G401.6 (cell line): Measurements from ENCODE around the gene ALDH1L2.
"Not testable (repeated sequence)": the region's sequence is repeated elsewhere in the genome, so short reads cannot be mapped to it uniquely, and the experiment has no call there.

ENCODE experiments used
- FAIRE-seq: peaks from 2 replicates; lab custom pipeline; 2012; peaks lifted over from hg19 to GRCh38; lab: Jason Lieb, UNC

Gene ALDH1L2

DNA sequence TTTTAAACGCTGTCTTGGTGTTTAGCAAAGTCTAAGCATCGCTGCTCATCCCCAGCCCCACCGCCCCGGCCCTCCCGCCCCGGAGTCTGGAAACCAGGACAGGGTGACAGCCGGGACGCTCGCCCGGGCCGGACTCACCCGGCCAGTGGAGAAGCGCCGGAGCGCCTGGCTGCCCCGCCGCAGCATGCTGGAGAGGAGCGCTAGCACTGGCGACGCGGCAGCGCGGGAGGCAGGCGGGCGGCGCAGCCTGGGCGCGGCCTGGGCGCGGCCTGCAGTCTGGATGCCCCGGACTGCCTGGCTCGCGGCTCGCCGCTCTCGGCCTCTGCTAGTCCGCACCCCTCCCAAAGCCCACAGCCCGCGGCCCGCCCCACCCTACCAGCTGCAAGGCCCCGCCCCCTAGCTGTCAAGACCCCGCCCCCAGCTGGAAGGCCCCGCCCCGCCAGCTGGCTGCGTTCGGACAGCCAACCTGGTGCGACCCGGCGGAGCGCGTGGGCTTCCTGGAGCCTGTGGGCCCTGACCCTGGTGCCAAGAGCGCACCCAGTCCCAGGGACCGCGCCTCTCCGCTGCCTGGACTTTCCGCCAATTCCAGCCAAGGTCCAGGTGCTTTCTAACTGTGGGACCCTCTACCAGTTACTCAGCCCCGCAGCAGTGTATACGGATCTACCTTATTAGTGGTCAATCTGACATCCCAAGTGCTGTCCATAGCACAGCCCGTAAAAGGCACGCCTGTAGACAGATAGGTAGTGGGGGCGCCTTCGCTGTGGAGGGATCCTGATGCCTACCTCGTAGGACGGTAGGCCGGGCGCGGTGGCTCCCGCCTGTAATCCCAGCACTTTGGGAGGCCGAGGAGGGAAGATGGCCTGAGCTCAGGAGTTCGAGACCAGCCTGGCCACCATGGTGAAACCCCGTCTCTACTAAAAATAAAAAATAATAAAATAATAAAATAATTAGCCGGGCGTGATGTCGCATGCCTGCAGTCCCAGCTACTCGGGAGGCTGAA is at the start of gene ALDH1L2:
Gene ALDH1L2 (minus strand): TSS at position 208 of the 1,000 bp plus-strand sequence. CDS start 22 bp downstream, at position 186.
- no peak for FAIRE-seq

DNA sequence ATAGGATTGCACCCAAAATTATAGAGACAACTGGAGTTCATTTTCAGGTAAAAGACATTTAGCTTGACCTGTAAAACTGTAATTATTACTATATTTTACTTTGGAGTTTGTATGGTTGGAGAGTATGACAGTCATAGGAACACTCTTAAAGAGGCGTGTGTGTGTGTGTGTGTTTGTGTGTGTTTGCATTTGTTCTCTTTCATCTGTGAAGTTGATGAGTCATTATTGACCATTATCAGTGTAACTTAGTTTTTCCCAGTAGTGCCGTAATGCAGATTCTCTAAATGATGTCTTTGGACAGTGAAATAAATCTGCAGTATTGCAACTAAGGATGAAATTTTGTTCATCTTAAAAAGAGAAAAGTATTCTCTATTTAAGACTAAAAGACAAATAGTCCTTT is 36.3 kb upstream of the ALDH1L2 start:
- FAIRE-seq: no peak

DNA sequence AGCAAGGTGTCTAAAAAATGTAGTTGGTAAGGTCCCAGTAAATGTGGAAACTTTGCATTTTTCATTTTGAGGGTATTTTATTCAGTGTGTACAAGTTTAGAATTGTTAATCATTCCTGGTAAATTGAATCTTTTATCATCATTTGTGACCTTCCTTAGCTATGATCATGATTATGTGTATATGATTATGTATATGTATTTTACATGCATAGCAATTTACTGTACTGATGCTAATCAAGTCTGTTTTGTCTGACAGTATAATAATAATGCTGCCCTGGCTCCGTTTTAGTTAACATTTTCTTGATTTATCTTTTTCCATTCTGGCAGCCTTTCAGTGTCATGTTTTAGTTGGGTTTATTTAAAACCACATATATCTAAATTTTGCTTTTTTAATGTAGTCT is 32.7 kb upstream of the ALDH1L2 start:
- no peak for FAIRE-seq

DNA sequence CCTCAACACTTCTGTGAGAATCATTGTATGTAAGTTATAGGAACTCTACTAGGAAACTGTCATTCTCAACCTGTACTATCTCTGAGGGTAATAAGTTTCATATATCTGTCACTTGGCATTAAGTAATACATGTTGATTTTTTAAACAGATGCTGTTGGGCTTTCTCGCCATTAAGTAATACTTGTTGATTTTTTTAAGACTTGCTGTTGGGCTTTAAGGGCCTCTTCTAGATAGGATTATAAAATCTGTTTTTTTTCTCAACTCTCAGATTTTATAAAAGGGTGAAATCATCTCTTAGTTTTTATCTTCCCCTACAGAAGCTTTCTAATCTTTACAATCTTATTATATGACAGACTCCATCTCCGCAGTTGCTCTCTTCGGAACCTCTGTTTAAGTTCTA is 28.8 kb upstream of the ALDH1L2 start:
- no peak for FAIRE-seq

DNA sequence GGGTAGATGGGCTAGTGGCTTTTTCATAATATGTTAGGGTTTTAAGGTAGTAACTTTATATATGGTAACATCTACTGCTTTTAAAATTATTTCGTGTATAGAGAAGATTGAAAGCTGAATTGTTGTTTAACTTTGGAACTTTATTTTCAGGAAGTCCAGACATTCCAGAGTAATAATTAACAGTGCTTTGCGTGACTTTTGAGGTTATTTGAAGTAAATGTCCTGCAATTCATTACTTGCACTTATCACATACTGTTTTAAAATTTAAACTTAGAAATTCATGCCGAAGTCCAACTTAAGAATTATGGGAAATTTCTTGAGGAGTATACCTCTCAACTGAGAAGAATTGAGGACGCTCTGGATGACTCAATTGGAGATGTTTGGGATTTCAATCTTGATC is 26.6 kb upstream of the ALDH1L2 start:
- FAIRE-seq: no peak

DNA sequence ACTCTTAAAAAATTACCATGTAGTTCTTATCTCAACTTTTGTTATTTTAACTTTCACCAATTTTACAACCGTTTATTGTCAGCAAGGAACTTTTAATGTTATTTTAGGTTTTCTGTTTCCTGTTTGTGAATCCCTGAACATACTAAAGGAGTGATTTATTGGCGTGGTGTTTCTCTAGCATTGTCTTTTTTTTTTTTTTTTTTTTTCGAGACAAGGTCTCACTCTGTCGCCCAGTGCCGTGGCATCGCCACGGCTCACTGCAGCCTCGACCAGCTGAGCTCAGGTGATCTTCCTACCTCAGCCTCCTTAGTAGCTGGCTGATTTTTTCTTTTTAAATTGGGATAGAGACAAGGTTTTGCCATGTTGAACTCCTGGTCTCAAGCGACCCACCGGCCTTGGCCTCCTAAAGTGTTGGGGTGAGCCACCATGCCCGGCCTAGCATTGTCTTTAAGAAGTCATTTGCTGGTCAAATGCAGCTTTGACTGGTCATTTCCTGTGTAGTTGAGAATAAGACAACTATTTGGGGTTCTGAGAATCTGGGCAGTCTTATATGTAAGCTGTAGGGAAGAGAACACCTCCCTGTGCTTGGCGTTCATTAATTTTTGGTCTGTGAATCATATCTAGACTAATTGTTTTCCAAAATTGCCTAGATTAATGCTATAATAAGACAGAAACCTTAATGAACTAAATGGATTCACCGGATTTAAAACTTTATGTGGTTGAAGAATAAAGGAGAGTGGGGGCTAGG is 25.4 kb upstream of the ALDH1L2 start:
- peak; percentile 31 for FAIRE-seq

DNA sequence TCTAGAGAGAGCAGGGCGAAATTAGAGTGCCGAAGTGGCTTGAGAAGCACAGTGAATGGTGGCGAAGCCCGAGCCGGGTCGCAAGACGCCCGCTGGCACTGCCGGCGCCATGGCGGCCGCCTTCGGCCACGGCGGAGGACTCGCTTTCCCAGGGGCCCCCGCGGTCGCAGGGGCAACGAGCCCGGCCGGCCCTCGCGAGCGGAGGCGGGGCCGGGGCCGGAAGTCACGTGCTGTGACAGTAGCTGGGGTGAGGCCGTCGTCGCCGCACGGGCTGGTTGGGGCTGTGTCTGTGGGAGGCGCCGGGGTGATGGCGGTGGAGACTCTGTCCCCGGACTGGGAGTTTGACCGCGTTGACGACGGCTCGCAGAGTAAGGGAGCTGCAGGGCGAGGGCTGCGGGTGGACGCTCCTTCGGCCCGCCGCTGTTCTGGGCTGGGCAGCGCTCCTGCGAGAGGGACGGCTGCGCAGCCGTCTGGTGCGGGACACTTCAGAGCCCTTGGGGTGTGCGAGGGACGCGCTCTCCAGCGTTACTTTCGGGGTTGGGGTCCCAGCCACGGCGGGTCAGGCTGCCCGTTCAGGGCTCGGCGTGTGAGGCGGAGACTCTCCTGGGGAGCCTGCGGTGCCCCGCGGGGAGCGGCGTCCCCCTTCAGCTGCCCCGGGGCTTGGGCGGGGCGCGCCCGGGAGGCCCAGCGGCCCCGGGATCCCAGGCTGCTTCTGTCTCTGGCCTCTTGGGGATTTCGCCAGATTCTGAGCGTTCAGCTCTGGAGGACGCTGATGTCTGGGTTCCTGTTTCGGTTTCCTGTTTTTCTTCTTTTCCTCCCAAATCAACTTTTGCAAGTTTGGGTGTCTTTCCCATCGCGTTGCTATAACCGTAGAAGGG is 23.5 kb upstream of the ALDH1L2 start, which contains the start of gene WASHC4:
Gene WASHC4 (plus strand): TSS at position 238 of the 878 bp plus-strand sequence. CDS start 70 bp downstream, at position 308.
- no peak for FAIRE-seq

DNA sequence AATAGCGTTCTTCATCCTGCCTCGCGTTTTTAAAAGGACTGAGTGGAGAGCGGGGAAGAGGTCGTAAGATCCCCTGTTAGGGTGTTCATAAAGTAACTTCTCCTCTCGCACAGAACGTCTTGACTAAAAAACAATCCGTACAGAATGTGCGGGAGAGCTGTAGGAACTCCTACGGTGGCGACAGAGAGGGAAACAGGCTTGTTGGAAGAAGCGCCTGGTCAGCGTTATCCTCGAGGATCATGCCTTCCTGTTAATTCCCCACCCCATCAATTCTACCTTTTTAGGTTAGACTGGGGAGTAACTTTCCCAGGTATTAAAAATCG is 22.9 kb upstream of the ALDH1L2 start:
- no peak for FAIRE-seq

DNA sequence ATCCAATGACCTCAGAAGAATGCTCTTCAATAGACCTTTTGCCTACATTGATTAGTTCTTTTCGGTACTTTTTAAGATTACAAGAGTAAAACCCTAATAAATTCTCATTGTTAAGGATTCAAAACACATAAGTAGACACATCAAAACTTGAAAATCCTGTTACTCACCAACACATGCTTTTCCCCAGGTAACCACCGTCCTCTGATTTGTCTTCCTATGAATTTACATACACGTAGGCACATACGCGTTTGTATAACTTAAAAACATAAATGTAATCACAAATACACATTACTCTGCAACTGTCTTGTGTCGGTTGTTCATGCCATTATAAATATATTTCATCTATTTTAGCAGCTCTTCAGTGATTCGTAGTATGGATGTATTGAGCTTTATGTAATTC is 22.4 kb upstream of the ALDH1L2 start:
- no peak for FAIRE-seq

DNA sequence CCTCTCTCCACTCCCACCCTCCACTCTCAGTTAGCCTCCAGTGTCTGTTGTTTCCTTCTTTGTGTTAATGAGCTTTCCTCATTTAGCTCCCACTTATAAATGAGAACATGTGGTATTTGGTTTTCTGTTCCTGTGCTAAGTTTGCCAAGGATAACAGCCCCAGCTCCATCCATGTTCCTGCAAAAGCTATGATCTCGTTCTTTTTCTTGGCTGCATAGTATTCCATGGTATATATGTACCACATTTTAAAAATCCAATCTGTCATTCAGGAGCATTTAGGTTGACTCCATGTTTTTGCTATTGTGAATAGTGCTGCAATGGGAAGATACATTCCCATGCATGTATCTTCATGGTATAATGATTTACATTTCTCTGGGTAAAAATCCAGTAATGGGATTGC is 20.5 kb upstream of the ALDH1L2 start:
- no peak for FAIRE-seq

DNA sequence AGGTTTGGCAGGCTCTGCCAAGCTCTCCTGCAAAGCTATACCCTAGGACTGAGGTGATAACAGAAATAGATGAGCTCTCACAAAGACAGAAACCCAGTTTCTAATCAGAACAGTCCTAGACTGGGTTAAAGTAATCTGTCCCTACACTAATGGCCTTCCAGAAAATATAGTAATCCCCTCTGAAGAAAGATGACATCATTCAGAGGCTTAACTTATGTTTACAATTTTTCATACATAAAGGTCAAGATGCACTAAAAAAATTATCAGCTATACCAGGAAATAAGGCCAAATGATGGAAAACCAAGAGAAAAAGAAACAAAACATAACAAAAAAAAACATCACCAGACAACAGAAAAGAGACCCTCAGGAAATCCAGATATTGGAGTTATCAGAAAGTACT is 18.4 kb upstream of the ALDH1L2 start:
- FAIRE-seq: no peak

DNA sequence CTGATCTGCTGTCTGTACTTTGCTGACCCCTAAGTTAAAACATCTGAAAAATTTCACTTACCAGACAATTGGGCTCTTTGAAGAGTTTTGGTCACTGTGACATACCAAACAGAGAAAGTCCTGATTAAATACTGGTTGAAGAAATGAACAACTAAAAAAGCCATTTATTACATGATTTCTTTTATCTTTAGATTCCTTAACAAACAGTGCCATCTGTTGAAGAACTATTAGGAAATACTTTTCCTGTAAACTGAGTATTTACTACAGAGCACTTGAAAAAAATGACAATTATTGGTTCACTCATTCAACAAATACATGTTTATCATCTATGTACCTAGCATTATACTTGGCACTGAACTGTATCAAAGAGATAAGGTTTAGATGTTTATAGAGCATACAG is 16.7 kb upstream of the ALDH1L2 start:
- FAIRE-seq: peak; percentile 93

DNA sequence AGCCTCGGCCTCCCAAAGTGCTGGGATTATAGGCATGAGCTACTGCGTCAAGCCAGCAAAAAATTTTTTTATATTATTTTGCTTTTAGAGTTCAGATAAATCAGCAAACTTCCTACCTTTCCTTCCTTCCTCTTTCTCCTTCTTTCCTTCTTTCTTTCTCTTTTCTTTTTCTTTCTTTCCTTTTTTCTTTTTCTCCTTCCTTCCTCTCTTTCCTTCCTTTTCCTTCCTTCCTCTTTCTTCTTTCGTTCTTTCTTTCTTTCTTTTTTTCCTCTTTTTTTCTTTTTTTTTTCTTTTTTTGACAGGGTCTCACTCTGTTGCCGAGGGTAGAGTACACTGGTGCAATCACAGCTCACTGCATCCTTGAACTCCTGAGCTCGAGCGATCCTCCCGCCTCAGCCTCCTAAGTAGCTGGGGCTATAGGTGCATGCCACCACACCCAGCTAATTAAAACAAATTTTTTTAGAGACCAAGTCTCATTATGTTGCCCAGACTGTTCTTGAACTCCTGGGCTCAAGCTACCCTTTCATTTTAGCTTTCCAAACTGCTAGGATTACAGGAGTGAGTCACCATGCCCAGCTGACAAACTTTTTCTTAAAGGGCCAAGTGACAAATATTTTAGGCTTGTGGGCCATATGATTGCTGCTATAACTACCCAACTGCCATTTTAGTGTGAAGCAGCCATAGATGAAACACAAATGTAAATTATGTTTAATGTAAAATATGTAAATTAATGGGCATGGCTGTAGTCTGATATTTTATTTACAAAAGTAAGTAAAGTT is 16.1 kb upstream of the ALDH1L2 start:
- FAIRE-seq: no peak

DNA sequence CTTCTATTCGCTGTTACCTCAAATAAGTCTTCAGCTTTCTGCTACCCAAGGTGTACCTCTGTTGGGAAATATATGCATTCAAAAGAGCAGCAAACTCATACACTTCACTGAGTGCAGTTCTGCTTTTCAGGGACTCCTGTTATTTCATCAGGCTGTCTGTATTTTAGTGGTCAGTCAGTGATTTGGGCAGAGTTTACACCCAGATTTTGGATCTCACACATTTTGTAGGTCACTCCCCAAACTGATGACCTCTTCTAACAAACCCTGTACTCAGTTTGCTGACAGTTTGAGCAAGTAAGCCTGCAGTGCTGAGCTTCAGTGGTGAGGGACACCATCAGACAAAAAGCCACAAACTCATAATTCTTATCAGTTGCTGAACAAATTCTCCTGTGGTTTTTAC is 15.1 kb upstream of the ALDH1L2 start:
- no peak for FAIRE-seq

DNA sequence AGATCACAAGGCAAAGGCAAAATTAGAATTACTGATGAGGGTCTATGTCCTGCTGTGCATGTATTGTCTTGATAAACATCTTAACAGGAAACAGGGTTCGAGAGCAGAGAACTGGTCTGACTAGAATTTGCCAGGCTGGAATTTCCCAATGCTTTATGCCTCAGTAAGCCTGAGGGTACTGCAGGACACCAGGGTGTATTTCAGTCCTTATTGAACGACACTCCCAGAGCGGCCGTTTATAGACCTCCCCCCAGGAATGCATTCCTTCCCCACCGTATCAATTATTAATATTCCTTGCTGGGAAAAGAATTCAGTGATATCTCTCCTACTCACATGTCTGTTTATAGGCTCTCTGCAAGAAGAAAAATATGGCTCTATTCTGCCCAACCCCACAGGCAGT is 11.1 kb upstream of the ALDH1L2 start:
- FAIRE-seq: not testable (repeated sequence)

DNA sequence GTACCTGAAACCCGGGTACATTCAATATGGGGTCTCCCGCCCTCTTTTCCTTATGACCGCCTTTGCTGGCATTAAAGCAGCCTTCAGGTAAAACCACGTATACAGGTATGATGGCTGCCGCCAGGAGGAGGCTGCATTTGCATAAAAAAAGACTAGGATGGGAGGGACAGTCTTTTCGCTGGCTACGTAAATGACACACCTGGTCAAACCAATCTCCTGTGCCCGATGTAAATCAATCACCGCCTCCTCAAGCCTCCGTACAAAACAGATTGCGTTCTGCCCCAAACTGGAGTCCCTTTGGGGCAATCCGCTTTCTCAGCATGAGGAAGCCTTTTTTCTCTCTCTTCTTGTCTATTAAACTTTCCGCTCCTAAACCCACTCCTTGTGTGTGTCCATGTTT is 8.1 kb upstream of the ALDH1L2 start:
- FAIRE-seq: no peak

DNA sequence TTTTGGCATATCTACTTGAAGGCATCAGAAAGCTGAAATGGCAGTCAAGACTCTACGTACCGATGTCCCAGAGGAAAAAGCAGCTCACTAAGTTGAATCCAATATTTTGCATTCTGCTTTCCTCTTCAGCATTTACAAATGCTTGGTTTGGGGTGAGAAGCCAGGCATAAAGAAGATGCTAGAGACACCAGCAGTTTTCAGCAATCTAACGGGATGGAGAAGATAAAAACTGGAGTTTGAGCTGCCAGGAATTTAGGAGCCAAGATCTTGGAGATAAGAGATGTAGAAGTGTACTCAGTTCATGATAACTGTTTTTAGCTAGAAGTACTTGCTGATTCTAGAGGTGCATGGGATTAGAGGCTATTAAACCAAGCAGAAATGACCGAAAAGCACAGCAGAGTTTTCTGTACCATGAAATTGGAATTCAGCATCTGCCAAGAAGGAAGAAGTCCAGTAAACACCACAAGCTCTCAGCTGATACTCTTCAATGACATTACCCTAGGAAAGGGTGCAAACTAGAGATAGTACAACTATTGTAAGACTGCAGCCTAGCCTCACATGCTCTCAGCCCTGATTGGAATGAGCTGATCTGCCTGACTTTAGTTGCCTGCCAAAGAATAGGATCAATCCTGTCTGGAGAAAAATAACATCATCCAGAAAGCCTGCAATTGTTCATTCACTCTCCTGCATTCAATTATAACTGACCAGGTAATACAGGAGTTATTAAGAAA is 7.4 kb upstream of the ALDH1L2 start:
- no peak for FAIRE-seq

DNA sequence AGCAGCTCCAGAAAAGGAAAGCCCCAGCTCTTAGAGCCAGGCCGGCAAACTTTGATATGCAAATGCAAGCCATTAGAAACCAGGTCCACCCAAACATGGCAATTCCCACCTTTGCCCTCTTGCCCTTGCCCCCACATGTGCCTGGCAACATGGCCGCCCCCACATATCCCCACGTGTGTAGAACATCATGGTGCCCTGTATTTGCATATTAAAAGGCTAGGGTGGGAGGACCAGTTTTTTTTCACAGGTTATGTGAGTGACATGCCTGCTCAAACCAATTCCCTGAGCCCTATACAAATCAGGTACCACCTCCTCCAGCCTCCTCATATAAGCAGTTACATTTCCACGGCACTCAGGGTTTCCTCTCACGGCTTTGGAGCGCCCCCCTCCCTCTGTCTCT is 6.1 kb upstream of the ALDH1L2 start:
- FAIRE-seq: no peak

DNA sequence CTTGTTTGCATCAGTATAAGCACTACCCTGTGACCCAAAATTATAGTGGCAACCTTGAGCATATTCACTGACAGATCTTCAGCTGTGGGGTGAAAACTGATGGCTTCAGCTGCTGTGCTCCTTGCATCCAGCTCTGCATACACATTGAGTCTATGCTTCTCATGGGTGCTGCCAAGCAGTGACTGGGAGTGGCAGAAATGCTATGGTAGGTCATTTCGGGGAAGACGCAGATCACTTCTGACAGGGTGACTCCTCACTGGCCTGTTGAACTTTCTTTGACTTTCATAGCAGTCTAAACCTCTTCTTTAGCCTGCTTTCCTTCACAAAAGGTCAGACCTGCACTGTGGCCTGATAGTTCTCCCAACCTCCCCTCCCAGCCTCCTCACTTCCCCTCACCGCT is 5.6 kb upstream of the ALDH1L2 start:
- no peak for FAIRE-seq

DNA sequence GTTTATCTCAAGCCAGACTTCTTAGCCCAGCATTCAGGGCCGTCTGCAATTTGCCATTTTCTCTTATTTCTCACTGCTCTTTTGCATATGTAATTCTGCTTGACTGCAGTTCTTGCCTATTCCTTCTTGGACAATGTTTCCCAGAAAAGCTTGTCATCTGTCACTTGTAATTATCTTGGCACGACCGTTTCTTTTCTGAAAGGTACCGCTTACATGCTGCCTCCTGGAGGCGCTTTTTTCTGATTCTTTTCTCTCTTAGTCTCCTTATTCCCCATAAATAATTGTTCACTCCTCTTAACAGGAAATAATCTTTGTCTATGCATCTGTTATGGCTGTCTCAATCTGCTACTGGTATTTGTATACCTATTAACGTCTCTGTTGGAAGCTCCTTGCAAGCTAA is 1.2 kb upstream of the ALDH1L2 start:
- no peak for FAIRE-seq

DNA sequence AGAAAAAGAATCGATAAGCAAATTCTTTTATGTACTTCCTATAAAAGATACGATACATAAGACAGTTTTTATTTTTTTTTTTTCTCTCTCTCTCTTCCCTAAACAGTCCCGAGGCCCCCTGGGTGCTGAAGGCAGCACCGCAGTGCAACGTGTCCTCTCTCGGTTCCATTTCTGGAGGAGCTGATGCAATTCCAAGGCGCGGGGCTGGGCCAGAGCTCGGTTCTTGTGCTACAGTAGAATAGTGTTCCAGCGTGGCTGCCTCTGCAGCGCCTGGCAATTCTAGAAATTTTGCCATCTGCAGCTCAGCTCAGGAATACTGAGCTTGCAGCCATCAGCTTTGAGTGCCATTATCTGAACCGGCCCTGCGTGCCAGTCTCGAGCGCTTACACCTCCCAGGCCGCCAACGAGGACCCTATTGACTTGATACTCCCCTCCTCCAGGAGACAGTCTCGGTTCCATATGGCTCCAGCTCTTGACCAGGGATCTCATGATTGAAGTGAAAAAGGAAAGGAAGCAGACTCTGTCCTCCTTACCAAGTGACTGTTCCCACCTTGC is 630 bp downstream of the ALDH1L2 start:
- FAIRE-seq: no peak
